NCI-H2196 treated with DMSO at 0.1 percent for 48 hours (cell line): Measurements from ENCODE around the gene ASPG.

ENCODE experiments used
- DNase-seq: peaks from one replicate; lab custom pipeline; 2025; ENCODE audit not compliant: unreplicated experiment; lab: John Stamatoyannopoulos, UW

The ASPG gene

DNA sequence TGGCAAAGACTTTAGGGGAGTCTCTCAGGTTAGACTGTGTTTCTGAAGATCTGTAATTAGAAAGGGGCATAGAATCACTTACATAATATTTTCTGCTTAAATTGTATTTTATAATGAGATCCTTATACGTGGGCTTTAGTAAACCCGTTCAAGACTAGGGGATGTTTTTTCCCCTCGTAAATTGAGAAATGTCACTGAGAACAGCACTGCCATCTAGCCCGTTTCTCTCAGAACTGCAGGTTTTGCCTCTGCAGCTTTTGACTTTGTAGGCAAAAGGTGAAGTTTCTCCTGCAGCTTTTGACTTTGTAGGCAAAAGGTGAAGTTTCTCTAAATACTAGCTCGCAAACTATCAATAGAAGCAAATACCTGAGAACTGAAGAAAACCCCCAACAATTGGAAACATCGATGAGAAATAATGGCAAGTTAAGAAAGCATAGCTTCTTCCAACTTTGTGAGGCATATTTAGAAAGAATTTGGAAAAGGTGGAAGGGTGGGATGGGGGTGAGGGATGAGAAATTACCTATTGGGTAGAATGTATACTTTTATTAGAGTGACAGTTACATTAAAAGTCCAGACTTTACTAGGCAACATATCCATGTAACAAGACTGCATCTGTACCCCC lies 9.9 kb upstream of the ASPG start:
- DNase-seq: no peak

DNA sequence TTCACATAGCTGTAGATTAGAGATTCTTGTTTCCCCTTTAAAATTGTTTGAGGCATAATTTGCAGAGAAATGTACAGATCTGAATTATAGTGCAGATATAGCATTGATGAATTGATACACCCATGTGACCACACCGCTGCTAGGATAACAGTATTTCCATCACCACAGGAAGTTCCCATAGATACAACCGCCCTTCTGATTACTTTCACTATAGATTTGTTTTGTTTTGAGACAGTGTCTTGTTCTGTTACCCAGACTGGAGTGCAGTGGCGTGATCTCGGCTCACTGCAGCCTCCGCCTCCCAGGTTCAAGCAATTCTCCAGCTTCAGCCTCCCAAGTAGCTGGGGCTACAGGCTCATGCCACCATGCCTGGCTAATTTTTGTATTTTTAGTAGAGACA lies 8.8 kb upstream of the ASPG start:
- DNase-seq: no peak

DNA sequence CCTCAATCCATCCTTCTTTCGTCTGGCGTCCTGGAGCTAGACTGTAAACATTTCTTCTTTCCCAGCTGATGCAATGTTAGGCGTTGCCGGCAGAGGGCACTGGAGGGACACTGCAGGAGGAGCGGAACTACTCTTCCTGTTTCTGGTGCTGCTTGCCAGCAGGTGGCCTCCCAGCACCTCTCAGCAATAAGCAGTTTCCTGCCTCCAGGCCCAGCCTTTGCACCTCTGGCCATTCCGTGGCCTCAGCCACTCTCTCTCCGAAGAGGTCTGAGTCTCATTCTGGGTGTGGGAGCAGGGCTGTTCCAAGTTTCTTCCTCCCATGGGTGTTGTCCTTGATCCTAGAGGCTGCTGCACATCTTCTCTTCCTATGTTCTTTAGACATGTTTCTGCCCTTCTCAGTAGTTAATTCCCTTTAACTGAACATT lies 7.5 kb upstream of the ASPG start:
- peak; percentile 34 for DNase-seq

DNA sequence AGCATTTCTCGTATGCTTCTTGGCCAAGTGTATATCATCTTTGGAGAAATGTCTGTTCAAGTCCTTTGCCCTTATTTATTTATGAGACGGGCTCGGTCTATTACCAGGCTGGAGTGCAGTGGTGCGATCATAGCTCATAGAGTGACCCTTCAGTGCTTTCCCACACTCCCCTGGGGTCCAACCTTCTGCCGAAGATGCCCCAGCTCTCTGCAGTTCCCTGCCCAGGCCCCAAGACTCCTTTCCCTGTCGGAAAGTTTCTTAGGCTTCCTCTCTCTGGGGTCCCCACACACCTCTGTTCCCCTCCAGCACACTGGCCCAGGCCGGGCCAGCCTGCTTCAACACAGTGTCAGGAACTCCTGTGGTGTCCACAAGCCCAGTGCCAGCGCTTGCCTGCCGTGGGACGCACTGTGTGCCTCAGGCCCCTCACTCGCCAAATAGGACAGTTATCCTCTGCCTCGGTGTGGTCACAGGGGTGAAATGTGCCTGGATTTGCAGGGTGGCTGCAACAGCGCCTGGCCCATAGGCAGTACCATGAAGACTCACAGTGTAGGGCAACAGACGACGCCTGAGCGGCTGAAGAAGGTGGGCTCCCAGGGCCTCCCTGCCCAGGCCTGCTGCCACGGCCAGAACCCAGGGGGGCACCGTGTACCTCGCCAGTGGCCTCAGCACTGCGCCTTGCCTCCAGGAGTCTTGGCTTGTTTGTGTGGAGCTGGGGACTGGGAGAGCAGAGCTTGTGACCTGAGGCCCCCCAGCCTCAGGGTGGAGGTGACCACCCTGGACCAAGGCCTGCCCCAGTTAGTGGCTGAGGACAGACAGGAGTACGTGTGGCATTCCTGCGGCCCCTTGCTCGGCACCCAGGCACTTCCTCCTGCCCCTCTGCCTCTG lies 4.9 kb upstream of the ASPG start:
- DNase-seq: no peak

DNA sequence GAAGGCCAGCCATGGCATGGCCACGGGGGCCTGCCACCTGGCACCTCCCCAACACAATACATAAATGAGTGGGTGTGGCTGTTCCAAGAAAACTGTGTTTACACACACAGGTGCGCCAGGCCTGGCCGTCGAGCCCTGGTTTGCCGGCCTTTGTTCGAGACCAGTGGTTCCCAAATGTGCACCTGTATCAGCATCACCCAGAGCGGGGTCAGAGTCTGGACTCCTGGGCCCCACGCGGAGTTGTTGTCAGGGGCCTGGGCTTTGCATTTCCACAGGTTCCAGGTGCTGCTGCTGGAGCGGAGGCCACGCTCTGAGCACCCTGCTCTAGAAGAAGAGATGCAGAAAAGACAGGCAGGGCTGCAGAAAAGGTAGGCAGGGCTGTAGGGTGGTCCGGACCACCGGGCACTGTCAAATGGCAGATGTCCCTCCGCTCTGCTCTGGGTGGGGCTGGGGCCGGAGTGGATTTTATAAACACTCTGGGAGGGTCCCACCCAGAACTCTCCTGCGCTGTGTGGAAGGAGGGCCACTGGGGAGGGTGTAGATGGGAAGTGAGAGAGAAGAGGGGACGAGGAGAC lies 4.2 kb upstream of the ASPG start:
- DNase-seq: no peak

DNA sequence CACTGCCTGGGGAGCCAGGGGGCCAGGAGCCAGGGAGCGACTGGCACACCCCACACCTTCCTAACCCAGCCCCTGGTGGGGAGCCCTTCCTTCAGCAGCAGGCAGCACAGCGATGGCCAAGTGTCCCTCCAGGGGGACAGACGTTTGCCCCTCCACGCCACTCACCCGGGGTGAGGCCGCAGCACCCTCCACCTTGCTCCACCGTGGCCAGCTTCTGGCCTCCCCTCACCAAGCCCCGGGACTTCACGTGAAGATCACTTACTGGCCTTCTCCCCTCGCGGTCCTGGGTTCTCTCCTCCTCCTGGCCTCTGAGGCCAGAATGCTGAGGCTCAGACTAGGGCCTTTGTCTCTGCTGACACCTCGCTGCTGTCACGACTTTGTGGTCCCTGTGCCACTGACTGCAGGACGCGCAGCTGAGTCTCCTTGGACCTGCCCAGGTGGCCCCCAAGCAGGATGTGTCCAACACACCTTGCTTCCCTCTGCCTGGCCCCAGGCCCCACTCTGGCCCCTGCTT lies 3.5 kb upstream of the ASPG start:
- no peak for DNase-seq

DNA sequence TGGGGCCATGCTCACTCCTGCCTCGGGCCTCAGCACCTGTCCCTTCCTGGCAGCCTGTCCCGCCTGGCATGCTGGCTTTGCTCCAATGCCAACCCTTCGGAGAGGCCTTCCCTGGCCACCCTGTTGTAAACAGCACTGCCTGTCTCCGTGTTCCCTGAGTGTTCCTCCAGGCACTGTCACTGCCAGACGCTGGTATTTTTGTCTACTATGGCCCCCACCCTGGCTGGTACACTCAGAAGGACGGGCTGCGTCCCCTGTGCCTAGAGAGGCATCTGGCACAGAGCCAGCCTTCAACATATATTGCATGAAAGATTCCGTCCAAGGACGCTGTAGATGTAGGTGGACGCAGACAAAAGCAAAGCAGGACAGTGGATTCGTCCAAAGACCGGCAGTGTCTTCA lies 2.7 kb upstream of the ASPG start:
- no peak for DNase-seq

DNA sequence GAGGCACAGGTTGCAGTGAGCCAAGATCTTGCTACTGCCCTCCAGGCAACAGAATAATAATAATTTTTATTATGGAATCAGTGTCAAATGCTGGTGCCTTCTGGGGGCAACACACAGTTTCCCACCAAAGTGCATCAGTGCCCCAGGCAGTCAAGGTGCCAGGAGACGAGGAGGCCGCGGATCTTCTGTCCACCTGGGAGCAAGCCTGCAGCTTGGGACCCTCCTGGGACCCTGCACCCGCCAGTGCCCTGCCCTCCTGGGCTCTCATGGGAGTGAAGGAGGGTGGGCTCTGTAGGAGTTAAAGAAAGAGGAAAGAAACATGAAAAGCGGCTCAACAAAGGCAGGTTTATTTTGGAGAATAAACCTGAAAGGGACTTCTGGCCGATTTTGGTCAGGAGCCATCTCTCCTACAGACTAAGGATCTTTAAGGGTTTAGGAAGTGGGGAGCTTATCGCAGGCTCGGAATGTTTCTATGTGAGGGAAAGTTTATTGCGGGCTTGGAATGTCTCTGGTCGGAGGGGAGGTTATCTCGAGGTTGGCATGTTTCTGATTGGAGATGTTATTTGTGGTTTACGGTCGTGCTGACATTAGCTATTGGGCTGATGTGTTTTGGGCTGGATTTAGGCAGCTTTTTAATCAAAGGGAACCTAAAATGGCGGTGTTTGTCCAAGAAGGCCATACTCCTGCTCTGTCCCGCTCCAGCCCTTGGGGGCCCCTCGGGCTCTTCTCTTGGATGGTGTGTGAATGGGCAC lies 1.1 kb upstream of the ASPG start:
- DNase-seq: no peak

DNA sequence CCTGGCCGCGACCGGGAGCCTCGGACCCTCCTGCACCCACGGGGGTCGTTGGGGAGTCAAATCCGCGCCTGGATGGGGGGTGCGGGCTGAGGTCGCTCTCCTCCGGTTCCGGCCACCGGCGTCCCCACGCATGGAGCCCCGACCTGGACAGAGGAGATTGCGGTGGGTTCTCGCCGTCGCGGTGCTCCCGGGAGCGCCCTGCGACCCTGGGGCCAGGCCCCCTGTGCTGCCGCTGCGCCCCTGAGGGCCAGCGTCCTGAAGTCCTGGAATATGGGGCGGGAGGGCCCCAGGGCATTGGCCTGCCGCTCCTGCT lies 345 bp downstream of the ASPG start:
- DNase-seq: no peak

DNA sequence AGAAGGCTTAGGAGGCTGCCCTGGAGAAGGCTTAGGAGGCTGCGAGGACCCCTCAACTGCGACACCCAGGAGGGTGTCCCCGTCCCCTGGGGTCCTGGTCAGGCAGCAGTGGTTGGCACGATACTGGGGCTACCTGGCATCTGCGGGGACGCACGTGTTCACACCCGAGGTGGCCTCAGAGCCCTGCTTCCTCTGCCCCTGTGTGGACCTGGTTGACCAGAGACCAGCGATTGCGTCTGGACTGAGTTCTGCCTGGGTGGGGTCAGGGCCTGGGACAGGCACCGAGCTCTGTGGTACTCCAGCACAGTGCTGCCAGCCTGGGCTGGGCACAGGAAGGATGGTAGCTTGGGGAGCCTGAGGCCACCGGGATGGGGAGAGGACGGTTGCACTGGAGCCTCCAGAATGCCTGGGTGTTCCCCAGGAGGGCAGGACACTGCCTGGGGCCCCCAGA lies 735 bp downstream of the ASPG start:
- DNase-seq: no peak

DNA sequence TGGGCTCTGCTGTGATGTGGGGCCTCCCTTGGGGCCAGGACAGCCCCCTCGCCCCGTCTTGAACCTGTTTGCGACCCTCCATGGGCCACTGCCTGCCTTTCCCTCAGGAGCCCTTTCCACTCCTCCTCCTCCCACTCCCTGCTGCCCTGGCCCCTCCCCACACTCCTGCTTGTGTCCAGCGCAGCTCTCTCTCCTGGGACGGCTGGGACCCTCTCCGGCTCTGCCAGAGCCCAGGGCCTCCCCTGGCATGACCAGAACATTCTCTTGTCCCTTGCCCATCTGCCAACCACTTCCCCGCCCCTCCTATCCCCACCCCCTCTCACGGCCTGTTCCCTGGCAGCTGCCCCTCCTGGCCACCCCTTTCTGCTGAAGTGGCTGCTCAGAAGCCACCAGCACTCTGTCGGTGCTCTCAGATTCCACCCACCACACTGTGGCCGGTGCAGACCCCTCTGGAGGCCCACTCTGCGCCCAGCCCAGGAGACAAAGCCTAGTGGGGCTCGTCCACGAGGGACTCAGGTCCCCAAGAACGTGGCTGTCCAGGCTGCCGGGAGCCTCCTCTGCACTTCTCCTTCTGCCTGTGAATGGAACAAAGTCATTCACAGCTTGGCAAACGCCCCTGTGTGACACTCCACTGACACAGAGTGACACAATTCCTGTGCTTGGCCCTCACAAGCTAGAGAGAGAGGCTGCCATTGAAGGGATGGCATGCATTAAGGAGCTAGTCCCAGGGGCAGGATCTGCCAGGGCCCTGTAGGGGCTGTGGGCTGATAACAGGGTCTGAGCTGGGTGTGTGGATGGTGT lies 1.4 kb downstream of the ASPG start:
- DNase-seq: no peak

DNA sequence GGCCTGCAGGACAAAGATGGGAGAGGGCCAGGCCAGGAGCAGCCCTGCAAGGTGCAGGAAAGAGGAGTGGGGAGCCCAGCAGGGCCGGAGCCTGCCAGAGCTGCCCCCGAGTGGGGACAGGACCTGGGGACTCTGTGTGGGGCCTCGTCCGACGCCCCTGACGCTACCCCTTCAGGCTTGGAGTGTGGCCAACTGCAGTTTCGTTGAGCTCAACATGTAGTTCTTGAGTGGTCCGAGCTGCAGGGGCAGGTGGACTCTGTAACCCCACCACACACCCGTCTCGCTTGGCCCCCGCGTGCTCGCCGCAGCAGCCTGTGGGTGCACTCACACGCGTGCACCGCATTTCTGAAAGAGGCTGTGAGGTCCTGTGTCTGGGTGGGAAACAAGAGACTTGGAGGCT lies 2.0 kb downstream of the ASPG start:
- no peak for DNase-seq

DNA sequence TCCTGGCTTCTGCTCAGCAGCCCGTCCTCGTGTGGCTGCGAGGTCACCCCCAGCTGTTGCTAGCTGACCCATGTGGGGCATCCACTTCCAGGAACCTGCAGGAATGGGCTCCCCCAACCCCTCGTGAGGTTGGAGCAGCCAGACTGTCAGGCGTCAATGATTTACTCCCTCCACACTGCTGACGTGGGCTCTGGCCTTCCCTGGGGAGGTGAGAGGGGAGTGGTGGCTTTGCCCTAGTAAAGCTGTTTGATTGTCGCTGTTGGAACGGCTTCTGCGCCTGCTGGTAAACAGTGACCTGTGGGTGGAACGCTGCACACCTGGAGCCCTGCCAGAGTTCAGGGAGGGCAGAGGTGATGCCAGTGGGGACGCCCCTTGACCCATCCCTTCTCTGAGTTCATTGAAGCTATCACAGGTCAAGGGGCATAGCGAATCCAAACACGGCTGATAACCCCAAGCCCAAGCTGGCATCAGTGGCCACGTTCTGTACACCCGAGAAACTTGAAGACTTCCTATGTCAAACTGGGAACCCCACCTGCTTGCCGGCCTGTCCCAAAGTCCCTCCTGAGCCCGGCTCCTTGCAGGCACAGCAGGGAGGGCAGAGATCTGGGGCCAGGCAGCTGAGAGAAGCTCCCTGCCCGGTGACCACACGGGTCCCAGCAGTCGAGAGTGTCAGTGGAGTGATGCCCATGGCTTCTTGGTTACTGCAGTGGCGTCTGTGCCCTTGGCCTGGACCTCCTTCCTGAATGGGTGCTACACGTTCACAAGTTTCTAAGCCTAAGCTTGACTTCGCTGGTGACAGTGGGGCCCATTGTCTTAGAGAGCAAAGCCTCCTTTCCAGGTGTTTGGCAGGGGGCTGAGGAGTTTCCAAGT lies 2.7 kb downstream of the ASPG start:
- no peak for DNase-seq

DNA sequence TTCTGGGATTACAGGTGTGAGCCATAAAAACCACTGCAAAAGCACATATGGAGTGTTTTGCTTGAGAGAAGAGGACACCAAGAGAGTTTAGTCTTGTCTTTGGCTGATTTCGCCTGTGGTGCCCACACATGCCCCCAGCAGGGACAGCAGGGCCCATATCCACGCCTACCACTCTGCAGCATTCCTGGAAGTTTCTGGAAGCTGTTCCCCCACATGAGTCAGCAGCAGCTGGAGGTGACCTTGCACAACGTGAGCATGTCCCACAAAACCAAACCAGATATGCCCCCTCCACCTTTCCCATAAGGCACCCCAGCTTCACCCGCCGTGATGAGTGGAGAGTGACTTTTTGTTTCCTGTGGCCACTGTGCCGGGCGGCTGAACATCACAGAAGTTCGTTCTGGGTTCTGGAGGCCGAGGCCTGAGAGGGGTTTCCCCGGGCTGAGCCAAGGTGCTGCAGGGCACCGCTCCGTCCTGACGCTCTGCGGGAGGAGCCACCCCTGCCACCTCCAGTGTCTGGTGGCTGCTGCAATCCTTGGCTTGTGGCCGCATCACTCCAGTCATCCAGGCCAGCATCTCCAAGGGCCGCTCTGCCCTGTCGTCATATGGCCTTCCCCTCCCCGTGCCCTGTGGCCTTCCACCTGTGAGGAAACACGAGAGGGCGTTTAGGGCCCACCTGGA lies 4.7 kb downstream of the ASPG start:
- no peak for DNase-seq

DNA sequence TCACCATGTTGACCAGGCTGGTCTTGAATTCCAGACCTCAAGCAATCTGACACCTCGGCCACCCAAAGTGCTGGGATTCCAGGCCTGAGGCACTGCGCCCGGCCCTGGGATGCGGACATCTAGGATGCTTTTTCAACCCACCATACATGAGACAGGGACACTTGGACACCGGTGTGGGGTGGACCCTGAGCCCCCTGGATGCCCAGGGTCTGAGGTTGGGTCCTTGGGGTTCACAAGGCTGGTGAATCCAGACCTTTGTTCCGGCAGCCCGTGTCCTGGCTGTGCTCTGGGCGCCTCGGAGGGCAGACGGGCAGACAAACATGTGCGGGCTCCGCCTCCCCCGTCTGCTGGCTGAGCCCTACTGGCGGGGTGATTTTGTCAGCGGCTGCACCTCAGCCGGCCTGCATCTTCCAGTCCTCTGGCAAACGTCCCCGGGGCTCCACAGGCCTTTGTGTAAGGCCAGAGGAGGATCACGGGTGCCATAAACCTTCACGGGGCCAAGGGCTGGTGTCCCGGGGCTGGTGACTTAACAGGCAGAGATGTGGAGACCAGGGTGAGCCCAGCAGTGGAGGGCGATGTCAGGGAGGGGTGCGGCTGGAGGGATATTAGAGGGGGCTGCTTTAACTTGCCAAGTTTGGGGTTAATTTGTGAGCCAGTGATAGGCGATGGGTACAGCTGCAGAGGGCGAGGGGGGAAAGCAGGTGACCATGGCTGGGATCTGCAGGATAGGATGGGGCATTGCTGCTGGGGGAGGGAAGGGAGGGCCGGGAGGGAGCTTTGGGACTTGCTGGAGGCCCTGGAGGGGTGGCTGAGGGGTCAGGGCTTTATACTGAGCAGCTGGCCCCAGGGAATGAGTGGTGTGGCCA lies 5.8 kb downstream of the ASPG start:
- DNase-seq: no peak

DNA sequence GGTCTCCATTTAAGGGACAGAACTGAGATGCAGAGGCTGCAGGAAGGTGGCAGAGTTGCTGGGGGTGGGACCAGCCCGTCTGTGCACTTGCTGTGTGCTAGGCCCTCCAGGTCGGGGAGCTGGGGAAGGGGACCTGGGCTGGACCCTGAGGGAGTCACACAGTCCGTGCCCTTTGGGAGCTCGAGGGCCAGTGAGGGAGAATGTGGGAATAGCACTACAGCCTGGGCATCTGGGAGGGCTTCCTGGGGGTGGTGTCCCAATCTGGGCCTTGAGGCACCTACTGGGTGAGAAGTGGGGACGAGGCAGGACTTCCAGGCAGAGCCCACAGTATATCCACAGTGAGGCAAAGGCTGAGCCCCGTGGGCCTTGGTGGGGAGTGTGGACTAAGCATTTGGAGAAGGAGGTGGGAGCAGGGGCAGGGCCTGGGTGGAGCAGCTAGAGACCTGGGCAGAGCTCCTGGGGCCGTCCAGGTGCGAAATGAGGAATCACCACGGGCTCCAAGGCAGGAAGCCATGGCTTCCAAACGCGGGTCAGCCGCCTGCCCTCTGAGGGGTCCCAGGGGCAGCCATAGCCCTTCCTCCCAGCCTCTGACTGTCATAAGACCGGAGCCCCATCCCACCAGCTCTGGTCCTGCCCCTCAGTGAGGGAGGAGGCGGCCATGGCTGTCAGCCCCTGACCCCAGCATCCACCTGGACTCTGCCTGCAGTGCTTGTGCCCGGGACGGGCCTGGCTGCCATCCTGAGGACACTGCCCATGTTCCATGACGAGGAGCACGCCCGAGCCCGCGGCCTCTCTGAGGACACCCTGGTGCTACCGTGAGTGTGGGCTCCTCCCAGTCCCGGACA lies 6.6 kb downstream of the ASPG start:
- DNase-seq: no peak

DNA sequence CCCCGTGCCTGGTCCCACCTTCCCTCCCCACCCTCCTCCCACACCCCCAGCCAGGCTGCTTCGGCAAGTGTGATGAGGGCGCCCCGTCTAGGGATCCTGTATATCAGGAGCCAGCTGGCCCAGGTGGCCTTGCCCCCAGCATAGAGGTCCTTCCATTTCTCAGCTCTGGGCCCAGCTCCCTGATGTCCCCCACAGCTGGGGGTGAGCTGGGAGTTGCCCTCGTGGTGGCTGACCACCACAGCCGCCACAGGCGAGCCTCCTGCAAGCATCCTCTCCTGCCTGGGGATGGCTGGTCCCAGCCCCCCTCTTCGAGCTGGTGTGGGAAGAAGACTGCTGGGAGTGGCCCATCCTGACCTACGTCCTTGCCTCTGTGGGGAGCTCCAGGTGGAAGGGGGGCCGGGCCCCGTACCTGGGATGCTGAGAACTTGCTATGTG lies 7.4 kb downstream of the ASPG start:
- no peak for DNase-seq
